ENCODE data around the gene TULP1. TPM values are rescaled to one million over a fixed set of nuclear protein-coding genes. Genes with fewer than 3 reads are reported as not detected.

The TULP1 gene
- total RNA-seq, 6 experiments from 2014 or later, result not detected

DNA sequence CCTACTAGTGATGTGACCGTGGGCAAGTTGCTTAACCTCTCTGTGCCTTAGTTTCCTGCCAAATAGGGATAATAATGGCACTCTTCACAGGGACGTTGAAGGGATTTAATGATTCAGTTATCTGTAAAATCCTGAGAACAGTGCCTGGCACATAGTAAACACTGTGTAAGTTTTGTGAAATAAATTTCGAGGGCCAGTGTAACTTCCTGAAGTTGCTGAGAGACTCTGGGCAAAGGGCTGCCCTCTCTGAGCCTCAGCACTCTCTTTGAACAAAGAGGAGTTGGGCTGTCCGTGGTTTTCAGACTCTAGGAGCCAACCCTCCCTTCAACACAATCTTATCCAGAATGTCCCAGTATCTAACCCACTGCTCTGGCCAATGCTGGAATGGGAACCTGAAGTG is 13.3 kb downstream of the TULP1 start:
- H3K36me3 Mint-ChIP-seq (ENCODE audit: low read depth), result no peaks in the 10 kb centered on the region
- H3K4me3 Mint-ChIP-seq, result no peak overlapping the region
- no peak for DNase-seq
- peaks cover 6% of the 10 kb centered on the region for H3K27me3 Mint-ChIP-seq (ENCODE audit: insufficient read depth)
- peaks cover 32% of the 10 kb centered on the region for H3K4me1 Mint-ChIP-seq (ENCODE audit: low read depth)
- H3K9me3 Mint-ChIP-seq, result no peaks in the 10 kb centered on the region
- TF ChIP-seq, protein P1, sequence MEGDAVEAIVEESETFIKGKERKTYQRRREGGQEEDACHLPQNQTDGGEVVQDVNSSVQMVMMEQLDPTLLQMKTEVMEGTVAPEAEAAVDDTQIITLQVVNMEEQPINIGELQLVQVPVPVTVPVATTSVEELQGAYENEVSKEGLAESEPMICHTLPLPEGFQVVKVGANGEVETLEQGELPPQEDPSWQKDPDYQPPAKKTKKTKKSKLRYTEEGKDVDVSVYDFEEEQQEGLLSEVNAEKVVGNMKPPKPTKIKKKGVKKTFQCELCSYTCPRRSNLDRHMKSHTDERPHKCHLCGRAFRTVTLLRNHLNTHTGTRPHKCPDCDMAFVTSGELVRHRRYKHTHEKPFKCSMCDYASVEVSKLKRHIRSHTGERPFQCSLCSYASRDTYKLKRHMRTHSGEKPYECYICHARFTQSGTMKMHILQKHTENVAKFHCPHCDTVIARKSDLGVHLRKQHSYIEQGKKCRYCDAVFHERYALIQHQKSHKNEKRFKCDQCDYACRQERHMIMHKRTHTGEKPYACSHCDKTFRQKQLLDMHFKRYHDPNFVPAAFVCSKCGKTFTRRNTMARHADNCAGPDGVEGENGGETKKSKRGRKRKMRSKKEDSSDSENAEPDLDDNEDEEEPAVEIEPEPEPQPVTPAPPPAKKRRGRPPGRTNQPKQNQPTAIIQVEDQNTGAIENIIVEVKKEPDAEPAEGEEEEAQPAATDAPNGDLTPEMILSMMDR (IDR thresholded peaks at IDR 0.05), result no peak
- no peak overlapping the region for H3K27ac Mint-ChIP-seq

DNA sequence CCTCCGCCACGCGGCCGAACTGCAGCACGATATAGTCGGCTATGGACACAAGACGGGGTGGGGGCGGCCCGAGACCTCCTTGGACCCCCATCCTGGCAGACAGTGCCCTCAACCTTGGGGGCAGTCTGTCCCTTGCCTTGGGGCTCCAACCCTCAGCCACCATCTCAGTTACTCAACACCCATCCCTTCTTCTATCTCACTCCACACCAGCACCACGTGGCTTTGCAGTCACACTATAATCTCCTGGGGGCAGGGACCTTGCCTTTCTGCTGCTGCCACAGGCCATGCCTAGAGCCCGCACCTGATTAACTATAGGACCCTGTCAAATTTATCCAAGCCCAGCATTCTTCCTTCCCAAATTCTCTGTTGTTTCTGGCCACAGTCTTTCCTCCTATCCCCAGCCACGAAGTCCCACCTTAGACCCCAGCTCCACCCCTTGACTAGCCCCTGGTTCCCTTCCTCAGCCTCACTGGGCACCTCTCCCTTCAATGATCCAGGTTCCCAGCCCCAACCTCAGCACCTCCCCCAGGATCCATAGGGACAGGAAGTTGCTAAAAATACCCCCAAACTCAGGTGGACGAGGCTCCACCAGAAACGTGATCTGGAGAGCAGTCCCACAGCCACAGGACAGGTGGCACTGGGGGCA is 14.2 kb downstream of the TULP1 start:
- Mint-ChIP-seq H3K4me3 (peak overlapping the region; percentile 83), H3K4me1 (ENCODE audit: low read depth) (peaks cover 40% of the 10 kb centered on the region), H3K27ac (peak overlapping the region; percentile 70), H3K36me3 (ENCODE audit: low read depth) (no peaks in the 10 kb centered on the region), H3K27me3 (ENCODE audit: insufficient read depth) (peaks cover 4% of the 10 kb centered on the region), H3K9me3 (no peaks in the 10 kb centered on the region)
- TF ChIP-seq, protein P1 (IDR thresholded peaks at IDR 0.05), result no peak
- DNase-seq, result no peak

DNA sequence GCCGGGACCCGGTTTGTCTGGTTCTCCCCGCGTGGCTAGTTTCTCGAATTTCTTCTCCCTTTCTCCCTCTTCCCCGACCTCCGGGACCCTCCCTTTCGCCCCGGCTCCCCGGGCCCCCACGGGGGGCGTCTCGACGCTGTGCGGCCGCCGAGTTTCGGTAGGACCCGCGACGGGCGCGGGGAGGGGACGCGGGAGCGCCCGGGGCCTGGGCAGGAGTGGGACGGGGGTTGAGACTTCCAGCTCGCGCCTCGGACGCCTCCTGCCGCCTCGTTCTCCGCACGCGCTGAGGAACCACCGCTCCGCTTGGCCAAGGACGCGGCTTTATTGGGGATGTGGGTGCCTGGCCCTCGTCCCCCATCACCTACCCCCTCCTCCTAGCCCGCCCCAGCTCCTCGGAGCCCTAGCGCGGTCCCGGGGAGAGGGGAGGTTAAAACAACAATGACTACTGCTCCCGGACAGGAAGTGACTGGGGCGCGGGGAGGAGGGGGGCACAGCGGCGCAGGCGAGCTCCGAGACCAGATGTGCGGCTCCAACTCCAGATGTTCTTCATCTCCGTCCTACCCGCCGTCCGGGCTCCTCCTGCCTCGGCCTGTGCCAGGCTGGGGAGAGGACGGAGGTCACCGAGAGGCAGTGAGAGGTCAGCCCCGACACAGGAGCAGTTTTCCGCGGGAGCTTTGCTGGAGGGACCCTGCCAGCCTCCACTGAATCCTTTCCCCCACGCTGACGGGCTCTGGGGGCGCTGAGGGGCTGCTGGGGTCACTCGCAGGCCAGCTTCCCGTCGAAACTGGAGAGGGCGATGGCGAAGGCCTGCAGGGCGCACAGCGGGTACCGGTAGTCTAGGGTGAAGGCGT is 14.9 kb downstream of the TULP1 start:
- peaks cover 4% of the 10 kb centered on the region for H3K27me3 Mint-ChIP-seq (ENCODE audit: insufficient read depth)
- H3K4me1 Mint-ChIP-seq (ENCODE audit: low read depth), result peaks cover 48% of the 10 kb centered on the region
- DNase-seq, result peak; percentile 27
- TF ChIP-seq, protein P1 (IDR thresholded peaks at IDR 0.05), result peak; percentile 37
- H3K36me3 Mint-ChIP-seq (ENCODE audit: low read depth), result no peaks in the 10 kb centered on the region
- peak overlapping the region; percentile 83 for H3K4me3 Mint-ChIP-seq
- peak overlapping the region; percentile 87 for H3K27ac Mint-ChIP-seq
- H3K9me3 Mint-ChIP-seq, result no peaks in the 10 kb centered on the region

DNA sequence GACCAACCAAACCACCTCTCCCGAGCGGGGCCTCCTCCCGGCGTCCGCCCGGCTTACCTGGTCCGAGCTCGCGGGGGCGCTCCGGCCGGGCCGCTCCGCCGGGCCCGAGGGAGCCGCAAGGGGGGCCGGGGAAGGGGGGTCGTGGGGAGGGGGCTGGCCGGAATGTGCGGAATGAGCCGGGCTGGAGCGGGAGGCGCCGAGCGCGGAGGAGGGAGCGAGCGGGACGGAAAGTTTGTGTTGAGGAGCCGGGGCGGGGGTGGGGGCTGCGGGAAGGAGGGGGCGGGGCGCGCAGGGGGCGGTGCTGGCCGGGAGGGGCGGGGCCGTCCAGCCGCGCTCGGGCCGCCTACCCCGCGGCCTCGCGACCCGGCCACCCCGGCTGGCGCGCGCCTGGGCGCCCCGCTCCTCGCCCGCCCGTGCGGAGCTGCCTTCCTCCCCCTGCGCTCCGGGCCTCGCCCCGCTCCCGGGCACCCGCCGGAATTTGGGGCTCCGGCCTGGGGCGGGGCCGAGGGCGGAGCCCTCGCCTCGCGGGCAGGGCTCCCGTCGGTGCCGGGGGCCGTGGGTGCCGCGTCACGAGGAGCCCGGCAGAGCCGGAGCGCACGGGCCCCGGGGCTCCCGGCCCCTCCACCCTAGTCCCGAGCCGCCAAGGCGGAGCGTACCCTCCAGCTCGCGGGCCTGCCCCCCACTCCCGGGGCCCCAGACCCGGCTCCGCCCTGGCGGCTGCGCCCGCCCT is 15.7 kb downstream of the TULP1 start, which contains the start of gene TEAD3:
TEAD3 (minus strand) TSS at position 239 of the 730 bp plus-strand sequence.
- Mint-ChIP-seq H3K4me3 (peak within 1 kb of the TSS; percentile 92), H3K9me3 (no peaks in the 10 kb centered on the region), H3K27me3 (ENCODE audit: insufficient read depth) (peaks cover 3% of the 10 kb centered on the region), H3K4me1 (ENCODE audit: low read depth) (peaks cover 53% of the 10 kb centered on the region), H3K36me3 (ENCODE audit: low read depth) (no peaks in the 10 kb centered on the region), H3K27ac (peak within 1 kb of the TSS; percentile 87)
- DNase-seq, result peak; percentile 59
- TF ChIP-seq, protein P1 (IDR thresholded peaks at IDR 0.05), result no peak

DNA sequence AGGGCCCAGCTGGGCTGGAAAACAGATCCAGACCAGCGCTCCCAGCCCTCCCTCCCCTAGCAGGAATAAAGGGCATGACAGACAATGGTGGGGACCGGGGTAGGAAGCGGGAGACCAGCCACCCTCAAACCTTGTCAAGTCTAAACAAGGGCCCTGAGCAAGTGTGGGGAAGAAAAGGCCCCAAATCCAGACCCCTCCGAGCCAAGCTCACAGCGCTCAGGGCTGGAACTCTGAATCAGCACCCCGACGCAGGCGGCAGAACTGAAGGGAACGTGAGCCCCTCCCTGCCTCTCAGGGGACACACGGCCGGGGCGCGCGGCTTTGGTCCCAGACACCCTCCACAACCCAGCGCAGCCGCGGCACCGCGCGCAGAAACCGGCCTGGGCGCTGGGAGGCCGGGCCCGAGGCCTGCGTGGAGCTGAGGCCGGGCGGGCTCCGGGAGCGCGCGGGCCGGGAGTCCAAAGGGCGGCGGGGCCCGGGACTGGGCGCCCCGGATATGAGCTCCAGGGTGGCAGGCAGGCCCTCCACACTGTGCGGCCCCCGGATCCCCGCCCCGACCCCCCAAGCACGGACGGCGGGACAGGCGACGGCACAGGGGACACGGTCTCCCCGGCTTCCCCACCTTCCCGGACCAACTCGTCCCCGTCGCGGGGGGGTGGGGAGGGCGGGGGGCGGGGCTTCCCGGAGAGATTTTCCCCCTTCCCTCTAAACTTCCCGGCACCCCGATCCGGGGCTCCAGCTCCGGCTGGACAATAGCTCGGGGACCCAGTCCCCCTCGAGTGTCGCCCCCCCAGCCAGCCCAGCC is 16.5 kb downstream of the TULP1 start:
- peak overlapping the region; percentile 92 for H3K4me3 Mint-ChIP-seq
- peaks cover 59% of the 10 kb centered on the region for H3K4me1 Mint-ChIP-seq (ENCODE audit: low read depth)
- TF ChIP-seq, protein P1 (IDR thresholded peaks at IDR 0.05), result no peak
- DNase-seq, result no peak
- peak overlapping the region; percentile 86 for H3K27ac Mint-ChIP-seq
- H3K27me3 Mint-ChIP-seq (ENCODE audit: insufficient read depth), result peaks cover 3% of the 10 kb centered on the region
- H3K9me3 Mint-ChIP-seq, result no peaks in the 10 kb centered on the region
- H3K36me3 Mint-ChIP-seq (ENCODE audit: low read depth), result no peaks in the 10 kb centered on the region
